ENCODE results near the gene RTRAF. TPM values are rescaled to one million over a fixed set of nuclear protein-coding genes. Genes with fewer than 3 reads are reported as not detected.

The RTRAF gene
- total RNA-seq, 1 experiment from 2014 or later: 282 TPM

- TF ChIP-seq ZSCAN18 (CRISPR knock-in tag; IDR thresholded peaks at IDR 0.05): no peak
- TF ChIP-seq ZNF671 (CRISPR knock-in tag; IDR thresholded peaks at IDR 0.05): no peak
- TF ChIP-seq RELA (CRISPR knock-in tag; IDR thresholded peaks at IDR 0.05; ENCODE audit: borderline replicate concordance): no peak
- no peak for TF ChIP-seq ESRRA (CRISPR knock-in tag; IDR thresholded peaks at IDR 0.05; ENCODE audit: borderline replicate concordance)
These were observed 55.6 kb downstream of the RTRAF start (continued) for GRCh38 chr14:52044791-52045522.

GRCh38 chr14:52046376-52046917 is 57.1 kb downstream of the RTRAF start:
- Mint-ChIP-seq H3K9me3 (no peaks in the 10 kb centered on the region), H3K36me3 (no peaks in the 10 kb centered on the region), H3K4me1 (peaks cover 17% of the 10 kb centered on the region), H3K4me3 (no peak overlapping the region), H3K27ac (no peak overlapping the region), H3K27me3 (ENCODE audit: low read depth) (no peaks in the 10 kb centered on the region)
- POLR2A ChIA-PET: interaction anchor here (0.6 kb wide), 1 partner anchor 36 kb away, joined by 4 read pairs; no protein-coding TSS in a partner anchor
- no peak for ATAC-seq
- TF ChIP-seq ZNF263 (CRISPR knock-in tag; IDR thresholded peaks at IDR 0.05; ENCODE audit: low read depth) (no peak), IRF1 (CRISPR knock-in tag; IDR thresholded peaks at IDR 0.05) (no peak), ZNF219 (CRISPR knock-in tag; IDR thresholded peaks at IDR 0.05; ENCODE audit: borderline replicate concordance) (no peak), ZNF416 (CRISPR knock-in tag; IDR thresholded peaks at IDR 0.05) (no peak), FOXK1 (CRISPR knock-in tag; IDR thresholded peaks at IDR 0.05) (no peak), AR (CRISPR knock-in tag; IDR thresholded peaks at IDR 0.05) (no peak), ZMAT4 (CRISPR knock-in tag; IDR thresholded peaks at IDR 0.05) (no peak), EMX1 (CRISPR knock-in tag; IDR thresholded peaks at IDR 0.05) (no peak), SP1 (CRISPR knock-in tag; conservative IDR thresholded peaks at IDR 0.05) (no peak)
- CTCF ChIA-PET: interaction anchor here (0.6 to 6.4 kb wide), 5 partner anchors 24 to 52 kb away, joined by 3 to 55 read pairs (median 4); partner anchors contain the start of gene NID2
- DNase-seq (ENCODE audit: low spot score): no peak

GRCh38 chr14:52048116-52048515 is 58.8 kb downstream of the RTRAF start:
- no peak for TF ChIP-seq STAT6 (CRISPR knock-in tag; conservative IDR thresholded peaks at IDR 0.05; ENCODE audit: low read depth)
- TF ChIP-seq IRF1 (CRISPR knock-in tag; IDR thresholded peaks at IDR 0.05): no peak
- TF ChIP-seq SMAD3 (CRISPR knock-in tag; IDR thresholded peaks at IDR 0.05; ENCODE audit: borderline replicate concordance): no peak
- DNase-seq (ENCODE audit: low spot score) (no peak), ATAC-seq (no peak)
- Mint-ChIP-seq H3K36me3 (no peaks in the 10 kb centered on the region), H3K27ac (no peak overlapping the region), H3K9me3 (no peaks in the 10 kb centered on the region), H3K4me1 (peaks cover 17% of the 10 kb centered on the region), H3K4me3 (no peak overlapping the region), H3K27me3 (ENCODE audit: low read depth) (no peaks in the 10 kb centered on the region)
- ChIA-PET CTCF (interaction anchor here (2.0 to 6.4 kb wide), 2 partner anchors 22 to 34 kb away, joined by 6 to 55 read pairs; partner anchors contain the start of gene NID2), POLR2A (no interaction called here)

Data from WTC11 (cell line).